ENCODE results near the gene LMLN. TPM values are rescaled to one million over a fixed set of nuclear protein-coding genes. Genes with fewer than 3 reads are reported as not detected.
"Not testable (repeated sequence)": the region's sequence is repeated elsewhere in the genome, so short reads cannot be mapped to it uniquely, and the experiment has no call there.

The LMLN gene, protein sequence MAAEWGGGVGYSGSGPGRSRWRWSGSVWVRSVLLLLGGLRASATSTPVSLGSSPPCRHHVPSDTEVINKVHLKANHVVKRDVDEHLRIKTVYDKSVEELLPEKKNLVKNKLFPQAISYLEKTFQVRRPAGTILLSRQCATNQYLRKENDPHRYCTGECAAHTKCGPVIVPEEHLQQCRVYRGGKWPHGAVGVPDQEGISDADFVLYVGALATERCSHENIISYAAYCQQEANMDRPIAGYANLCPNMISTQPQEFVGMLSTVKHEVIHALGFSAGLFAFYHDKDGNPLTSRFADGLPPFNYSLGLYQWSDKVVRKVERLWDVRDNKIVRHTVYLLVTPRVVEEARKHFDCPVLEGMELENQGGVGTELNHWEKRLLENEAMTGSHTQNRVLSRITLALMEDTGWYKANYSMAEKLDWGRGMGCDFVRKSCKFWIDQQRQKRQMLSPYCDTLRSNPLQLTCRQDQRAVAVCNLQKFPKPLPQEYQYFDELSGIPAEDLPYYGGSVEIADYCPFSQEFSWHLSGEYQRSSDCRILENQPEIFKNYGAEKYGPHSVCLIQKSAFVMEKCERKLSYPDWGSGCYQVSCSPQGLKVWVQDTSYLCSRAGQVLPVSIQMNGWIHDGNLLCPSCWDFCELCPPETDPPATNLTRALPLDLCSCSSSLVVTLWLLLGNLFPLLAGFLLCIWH
- total RNA-seq = 2.7 TPM

DNA sequence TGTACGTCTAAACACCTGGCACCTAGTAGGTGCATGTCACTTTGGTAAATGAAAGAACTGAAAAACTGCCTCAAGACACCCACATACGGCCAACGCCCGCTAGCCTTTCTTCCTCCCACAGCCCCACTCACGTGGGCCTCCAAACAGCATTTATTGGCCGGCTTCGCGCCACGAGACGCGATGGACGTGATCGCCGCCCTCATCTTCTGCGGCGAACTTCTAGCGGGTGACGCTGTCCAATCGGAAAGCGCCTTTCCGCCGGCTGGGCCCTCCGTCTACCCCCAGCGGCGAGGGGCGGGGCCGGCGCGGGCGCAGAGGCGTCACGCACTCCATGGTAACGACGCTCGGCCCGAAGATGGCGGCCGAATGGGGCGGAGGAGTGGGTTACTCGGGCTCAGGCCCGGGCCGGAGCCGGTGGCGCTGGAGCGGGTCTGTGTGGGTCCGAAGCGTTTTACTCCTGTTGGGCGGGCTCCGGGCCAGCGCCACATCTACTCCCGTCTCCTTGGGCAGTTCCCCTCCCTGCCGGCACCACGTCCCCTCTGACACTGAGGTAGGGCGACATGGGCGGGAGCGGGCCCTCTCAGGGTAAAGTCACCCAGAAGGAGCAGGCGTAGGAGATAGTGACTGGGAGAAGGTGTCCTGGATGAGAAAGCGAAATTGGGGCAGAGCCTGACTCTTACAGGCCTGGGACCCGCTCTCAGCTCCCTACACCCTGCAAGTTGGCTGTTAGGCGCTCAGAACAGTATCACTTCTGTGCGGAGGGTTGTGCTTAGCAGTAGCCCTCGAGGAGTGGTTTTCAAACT lies at the start of gene LMLN:
TSS of gene LMLN (plus strand) at position 327 of the 803 bp plus-strand sequence. CDS start at position 356, 29 bp downstream.
- peak; percentile 96 for DNase-seq (ENCODE audit: low spot score)
- ATAC-seq = peak; percentile 95

DNA sequence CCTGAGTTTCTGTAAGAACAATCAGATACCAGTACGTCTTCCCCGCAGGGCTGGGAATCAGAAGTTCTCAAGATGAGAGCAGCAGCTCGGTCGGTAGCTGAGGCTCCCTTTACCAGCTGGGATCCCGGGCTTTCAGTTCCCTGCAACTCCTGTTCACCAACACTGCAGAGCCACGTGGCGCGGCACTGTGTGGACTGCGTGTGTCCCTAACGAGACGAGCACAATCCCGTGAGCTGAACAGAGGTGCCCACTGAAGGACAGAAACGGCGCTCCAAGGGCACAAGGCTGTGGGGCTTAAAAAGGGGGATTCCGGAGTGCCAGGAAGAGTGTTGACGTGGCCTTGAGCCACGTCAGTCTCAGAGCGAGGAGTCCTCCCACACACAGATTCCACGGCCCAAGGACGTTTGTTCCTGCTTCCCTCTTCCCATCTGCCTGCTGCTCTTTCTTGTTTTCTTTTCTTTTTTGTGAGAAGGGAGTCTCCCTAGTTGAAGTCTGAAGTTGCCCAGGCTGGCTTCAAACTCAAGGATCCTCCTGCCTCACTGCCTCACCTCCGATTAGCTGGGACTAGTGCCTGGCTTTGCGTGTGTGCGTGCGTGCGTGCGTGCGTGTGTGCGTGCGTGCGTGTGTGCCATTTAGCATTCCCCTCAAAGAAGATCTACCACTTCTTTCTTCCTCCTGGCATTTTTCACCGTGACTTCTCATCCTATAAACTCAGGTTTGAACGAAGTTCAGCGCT lies 47.1 kb upstream of the LMLN start:
- ATAC-seq (no peak), DNase-seq (ENCODE audit: low spot score) (no peak)

DNA sequence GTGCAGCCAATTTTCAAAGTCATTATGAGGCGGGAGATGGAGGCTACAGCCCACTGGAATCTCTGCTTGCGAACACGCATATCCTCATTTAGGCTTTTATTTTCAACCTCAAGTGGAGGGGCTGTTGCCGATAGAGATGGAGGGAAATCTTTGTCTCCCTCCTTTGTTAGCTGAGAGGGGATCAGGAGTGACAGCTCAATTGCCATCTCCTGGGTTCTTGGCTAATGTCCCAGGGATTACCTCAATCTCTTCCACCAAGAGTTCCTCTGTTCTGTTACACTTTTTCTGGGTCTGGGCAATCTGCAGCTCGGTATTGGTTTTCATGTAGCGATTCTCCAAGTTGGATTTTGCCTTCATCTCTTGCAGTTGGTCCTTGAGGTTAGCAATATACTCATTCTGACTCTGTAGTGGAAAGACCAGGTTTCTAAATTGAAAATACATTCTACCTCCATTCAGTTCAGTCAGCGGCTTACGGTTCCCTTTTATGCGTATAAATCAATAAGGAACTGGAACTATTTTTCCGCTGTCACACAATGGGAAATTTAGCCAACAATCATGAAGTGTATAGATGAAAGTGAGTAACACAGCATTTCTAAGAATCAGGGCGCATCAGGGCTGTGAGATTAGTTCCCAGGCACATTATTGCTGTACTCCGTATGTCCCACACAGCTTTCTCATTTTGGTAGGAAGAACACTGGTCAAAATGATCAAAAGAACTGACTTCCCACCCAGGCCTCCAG lies 46.2 kb upstream of the LMLN start:
- no peak for DNase-seq (ENCODE audit: low spot score)
- no peak for ATAC-seq

DNA sequence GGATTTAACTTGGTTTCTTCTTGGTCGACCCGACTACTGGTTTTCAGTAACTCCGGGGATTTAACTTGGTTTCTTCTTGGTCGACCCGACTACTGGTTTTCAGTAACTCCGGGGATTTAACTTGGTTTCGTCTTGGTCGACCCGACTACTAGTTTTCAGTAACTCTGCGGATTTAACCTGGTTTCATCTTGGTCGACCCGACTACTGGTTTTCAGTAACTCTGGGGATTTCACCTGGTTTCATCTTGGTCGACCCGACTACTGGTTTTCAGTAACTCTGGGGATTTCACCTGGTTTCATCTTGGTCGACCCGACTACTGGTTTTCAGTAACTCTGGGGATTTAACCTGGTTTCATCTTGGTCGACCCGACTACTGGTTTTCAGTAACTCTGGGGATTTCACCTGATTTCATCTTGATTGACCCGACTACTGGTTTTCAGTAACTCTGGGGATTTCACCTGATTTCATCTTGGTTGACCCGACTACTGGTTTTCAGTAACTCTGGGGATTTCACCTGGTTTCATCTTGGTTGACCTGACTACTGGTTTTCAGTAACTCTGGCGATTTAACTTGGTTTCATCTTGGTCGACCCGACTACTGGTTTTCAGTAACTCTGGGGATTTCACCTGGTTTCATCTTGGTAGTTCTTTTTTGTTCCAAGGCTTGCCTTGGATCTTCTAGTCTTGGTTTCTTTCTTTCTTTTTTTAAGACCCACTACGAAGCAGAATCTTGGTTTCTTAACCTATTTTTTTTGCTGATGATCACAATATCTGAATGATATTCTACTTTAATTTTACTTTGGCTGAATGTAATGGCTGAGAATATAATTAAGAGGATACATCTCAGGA lies 38.4 kb upstream of the LMLN start:
- not testable (repeated sequence) for ATAC-seq

DNA sequence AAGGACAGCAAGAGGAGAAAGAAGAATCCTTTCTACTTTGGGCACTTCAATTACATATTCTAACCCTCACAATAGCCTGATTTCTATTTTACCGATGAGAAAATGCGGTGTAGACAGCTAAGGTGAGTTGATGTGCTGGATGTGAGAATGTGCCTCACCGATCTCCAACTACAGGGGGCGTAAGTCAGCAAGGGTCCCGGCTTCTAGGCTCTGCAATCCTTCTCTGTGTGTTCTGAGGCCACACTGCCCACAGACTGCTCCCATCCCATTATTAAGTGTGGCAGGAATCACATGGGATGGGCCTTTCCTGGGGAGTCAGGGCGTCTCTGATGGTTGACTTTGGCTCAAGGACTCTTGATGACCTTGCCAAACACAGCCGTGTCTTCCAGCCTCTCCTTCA lies 33.6 kb upstream of the LMLN start:
- no peak for ATAC-seq
- no peak for DNase-seq (ENCODE audit: low spot score)

More for the DNA sequence above, 38.4 kb upstream of the LMLN start:
- not testable (repeated sequence) for DNase-seq (ENCODE audit: low spot score)

DNA sequence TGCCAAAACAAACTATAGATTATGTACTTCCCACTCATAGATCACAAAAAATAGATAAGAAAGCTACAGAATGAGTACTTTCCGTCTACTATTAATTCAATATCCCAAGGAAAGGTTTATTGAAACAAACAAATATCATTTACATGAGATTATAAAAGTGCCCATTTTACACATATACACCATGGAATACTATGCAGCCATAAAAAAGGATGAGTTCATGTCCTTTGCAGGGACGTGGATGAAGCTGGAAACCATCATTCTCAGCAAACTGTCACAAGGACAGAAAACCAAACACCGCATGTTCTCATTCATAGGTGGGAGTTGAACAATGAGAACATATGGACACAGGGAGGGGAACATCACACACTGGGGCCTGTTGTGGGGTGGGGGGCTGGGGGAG lies 32.4 kb upstream of the LMLN start:
- not testable (repeated sequence) for ATAC-seq; DNase-seq (ENCODE audit: low spot score)

DNA sequence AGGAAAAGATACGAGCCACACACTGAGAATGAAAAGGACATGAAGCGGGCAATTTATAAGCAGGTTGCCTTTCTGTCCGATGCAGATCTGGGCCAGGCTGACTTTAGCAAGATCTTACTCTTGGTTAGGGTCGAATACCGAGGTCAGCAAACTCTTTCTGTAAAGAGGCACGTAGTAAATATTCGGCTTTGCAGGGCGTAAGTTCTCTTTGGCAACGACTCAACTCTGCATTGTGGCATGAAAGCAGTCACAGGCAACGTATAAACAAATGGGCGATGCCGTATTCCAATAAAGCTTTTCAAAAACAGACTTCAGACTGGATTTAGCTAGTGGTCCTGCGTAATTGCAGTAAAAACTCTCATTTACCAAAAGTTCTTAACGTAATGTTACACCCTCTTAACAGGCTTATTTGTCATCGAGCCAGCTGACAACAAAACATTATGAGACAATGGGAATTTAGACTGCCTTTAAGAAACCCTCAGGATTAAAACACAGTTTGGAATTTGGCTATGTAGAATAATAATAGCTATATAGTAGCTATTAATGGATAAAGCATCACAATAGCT lies 23.1 kb upstream of the LMLN start:
- DNase-seq (ENCODE audit: low spot score) = no peak
- no peak for ATAC-seq

DNA sequence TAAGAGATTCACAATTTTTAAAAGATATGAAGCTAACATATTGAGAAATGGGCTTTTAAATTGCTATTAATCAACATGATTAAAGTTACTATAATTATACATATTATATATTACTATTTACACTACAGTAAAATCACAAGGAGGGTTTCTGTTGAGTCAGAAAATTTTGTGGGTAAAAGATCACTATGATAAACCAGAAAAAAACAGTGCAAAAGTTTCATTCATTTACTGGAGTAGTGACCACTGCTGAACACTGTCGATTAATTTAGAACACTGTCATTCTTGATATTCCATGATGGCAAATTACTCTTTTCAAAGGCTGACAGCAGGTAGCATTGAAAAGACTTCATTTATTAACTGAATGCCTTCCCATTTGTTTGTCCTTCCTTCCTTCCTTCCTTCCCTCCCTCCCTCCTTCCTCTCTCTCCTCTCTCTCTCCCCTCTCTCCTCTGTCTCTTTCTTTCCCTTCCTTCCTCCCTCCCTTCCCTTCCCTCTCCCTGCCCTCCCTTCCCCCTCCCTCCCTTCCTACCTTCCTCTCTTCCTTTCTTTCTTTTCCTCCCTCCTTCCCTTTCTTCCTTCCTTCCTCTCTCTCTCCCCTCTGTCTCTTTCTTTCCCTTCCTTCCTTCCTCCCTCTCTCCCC lies 19.2 kb upstream of the LMLN start:
- ATAC-seq (no peak), DNase-seq (ENCODE audit: low spot score) (no peak)

DNA sequence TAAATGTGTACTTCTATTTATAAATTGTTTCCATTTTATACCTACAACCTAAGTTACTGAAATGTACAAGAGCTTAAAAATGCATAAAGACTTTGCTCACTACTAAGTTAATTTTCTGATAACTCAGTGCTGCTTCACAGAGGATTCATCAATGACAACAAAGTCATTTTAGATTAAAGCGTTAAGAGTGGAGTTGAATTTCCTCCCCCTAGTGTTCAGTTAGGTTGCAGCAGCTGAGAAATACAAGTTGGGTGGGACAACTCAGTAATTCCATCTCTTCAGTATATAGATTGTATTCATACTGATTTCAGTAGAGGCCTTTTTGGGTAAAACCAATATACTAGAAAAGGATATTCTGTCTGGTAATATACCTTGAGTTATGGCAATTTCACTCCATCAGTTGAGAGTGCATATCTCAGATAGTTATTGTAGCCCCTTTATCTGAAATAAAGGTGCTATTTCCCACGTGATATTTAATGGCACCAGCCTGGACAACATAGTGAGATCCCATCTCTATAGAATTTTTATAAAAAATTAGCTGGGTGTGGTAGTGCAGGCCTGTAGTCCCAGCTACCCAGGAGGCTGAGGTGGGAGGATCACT lies 17.0 kb upstream of the LMLN start:
- no peak for DNase-seq (ENCODE audit: low spot score)

DNA sequence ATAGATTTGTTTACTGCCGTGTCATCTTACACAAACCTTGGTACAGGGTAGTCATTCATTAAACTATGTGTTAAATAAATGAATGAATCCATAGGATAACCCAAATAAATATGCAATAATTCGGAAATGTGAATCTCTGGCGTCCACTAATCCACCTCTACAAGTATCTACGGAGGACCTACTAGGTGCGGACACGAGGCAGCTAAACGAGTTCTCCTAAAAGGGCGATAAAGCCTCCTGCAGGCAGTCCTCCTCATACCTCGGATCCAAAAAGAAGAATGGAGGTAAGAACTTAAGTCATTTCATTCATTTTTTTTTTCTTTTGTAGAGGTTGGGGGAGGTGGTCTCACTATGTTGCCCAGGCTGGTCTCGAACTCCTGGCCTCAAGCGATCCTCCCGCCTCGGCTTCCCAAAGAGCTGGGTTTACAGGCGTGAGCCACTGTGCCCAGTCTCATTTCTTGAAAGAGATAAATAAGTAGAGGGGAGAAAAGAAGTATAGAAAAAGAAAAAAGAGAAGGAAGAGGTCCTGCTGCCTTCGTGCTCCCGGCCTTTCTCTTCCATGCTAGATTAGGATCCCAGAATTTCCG lies 10.7 kb upstream of the LMLN start:
- no peak for ATAC-seq
- no peak for DNase-seq (ENCODE audit: low spot score)

More for the DNA sequence above, 17.0 kb upstream of the LMLN start:
- peak; percentile 85 for ATAC-seq

DNA sequence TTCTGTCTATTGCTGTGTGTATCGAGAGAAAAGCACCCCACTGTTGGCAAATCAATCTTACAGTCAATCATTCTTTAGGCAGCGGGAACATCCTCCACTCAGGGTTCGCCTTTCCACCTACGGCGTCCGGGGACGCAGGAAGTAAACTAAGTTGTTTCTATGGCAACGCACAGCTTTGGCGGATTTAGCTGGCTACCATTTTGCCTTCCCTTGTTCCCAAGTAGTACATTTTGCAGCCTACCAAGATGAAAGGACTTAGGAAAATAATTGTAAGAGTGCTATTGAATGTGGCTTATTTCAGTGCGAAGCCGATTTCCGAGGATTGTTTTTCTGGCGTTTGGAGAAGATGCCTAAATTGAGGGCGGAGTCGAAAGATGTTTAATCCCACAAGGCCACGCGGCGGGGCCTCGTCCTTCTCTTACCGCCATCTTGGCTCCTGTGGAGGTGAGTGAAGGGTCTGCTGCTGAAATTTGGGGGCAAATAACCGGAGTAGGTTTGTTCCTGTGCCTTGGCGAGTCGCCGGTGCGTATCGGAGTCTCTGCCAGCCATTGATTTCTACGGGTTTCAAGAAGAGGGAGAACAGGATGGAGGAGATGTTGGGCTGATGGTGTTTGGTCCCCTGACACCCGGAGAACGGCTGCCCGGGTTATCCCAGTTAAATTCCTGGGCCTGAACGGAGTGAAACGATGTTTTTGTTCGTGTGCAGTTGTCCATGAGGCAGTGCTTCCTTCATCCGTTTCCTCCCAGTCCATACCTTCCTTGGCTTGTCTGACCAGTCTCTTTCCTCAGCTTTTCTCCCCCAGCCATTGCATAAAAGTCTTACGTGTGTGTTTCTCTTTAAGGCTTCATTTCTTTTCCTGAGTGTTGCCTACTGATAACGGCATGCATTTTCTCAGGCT lies 10.0 kb upstream of the LMLN start, which contains the start of gene RPL35A:
TSS of gene RPL35A (plus strand) at position 413 of the 899 bp plus-strand sequence. CDS start 778 bp downstream, outside the sequence.
- peak; percentile 86 for DNase-seq (ENCODE audit: low spot score)
- peak; percentile 95 for ATAC-seq

DNA sequence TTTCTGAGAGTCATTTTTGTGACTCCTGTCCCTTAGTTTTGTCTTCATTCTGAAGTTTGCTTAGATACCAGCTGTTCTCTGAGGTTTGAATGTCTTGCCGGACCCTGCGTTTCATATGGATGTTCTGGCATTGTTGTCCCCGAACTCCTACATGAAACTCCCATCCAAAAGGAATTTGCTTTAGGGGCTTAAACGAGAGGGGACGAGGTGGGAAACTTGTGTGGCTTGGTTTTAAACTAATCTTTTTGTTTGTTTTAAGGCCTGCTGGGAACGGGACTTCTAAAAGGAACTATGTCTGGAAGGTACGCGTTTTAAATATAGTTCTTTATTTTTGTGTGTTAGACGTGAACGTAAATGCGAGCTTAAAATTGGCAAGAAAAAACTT lies 9.3 kb upstream of the LMLN start:
- DNase-seq (ENCODE audit: low spot score) (no peak), ATAC-seq (no peak)

DNA sequence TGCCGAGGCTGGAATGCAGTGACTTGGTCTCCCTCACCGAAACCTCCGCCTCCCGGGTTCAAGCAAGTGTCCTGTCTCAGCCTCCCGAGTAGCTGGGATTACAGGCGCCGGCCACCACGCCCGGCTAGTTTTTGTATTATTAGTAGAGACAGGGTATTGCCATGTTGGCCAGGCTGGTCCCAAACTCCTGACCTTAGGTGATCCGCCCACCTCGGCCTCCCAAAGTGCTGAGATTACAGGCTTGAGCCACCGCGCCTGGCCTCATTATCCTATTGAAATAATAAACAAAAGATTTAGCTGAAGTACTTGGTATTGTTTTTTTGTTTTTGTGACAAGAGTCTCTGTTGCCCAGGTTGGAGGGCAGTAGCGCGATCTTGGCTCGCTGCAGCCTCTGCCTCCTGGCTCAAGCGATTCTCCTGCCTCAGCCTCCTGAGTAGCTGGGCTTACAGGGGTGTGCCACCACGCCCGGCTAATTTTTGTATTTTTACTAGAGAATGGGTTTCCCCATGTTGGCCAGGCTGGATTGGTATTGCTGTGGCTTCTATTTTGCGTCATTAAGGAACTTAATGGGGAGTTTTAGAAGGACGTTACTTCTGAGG lies 8.5 kb upstream of the LMLN start:
- ATAC-seq (no peak), DNase-seq (ENCODE audit: low spot score) (no peak)

DNA sequence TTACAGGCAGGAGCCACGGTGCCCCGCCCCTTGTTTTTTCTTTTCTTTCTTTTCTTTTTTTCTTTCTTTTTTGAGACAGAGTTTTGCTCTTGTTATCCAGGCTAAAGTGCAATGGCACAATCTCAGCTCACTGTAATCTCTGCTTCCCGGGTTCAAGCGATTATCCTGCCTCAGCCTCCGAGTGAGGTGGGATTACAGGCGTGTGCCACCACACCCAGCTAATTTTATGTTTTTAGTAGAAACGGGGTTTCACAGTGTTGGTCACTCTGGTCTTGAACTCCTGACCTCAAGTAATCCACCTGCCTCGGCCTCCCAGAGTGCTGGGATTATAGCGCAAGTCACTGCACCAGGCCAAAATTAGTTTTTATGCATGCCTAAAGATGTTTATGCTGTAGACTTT lies 7.6 kb upstream of the LMLN start:
- no peak for DNase-seq (ENCODE audit: low spot score)
- ATAC-seq = no peak

DNA sequence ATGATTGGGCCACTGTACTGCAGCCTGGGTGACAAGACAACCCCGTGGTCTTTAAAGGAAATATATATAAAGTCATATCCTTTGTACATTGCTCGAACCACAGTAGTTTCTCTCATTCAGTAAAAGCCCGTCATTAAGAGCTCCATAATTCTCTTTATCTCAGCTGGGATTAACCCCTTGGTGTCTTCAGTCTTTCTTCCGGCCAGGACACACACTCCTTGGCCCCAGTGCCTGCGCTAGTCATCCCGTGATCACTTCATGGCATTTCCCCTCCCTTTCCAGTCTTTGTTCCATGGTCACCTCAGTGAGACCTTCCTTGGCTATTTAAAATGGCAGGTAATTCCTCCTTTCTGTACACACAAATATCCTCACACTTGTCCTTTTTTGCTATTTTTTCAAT lies 6.7 kb upstream of the LMLN start:
- no peak for DNase-seq (ENCODE audit: low spot score)
- no peak for ATAC-seq

DNA sequence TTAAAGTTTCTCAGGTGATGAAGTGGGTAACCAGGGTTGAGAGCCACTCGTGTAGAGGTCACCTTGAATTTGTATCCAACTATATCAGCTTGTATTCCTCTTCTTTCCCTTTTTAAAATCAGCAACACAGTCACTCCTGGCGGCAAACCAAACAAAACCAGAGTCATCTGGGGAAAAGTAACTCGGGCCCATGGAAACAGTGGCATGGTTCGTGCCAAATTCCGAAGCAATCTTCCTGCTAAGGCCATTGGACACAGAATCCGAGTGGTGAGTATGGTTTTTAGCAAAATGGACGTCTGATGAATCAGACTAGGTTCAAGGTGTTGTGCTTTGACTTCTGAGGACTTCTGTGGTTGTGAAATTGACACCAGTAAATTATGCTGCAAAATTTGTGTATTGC lies 6.1 kb upstream of the LMLN start:
- DNase-seq (ENCODE audit: low spot score) (no peak), ATAC-seq (no peak)
